Measurements from ENCODE around the gene LAG3.

The LAG3 gene

DNA sequence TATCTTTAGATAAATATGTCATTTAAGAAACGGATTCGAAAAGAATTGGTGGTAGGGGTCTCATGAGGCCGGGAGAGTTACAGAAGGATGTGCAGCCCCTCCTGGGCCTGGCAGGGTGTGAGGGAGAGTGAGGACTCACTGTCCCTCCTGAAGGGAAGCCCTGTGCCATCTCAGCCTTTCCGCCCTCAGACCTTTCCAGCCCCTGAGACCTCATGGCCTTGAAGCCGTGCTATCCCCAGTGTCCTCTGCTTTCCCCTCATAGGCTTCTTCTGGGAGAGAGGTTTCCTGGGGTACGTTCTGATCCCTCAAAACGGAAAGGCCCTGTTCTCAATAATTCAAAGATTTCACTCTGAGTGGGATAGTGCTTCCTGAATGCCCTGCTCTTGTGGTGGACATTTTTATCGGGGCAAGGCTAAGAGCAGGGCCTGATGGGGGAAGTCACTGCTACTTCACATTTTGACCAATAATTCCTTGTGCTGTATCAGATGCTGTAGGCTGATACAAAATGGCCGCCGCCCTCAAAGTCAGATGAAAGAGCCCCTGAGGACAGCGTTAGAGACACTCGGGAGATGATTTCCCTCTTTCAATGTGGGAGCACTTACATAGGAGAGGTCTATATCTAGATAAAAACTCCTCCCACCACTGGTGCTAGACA is 18.3 kb downstream of the LAG3 start:
- no peak for DNase-seq

- no peak for DNase-seq
Measured at GRCh38 chr12:6791931-6792520, 19.7 kb downstream of the LAG3 start.

GRCh38 chr12:6792522-6793201 is 20.3 kb downstream of the LAG3 start:
- DNase-seq, result no peak

DNA sequence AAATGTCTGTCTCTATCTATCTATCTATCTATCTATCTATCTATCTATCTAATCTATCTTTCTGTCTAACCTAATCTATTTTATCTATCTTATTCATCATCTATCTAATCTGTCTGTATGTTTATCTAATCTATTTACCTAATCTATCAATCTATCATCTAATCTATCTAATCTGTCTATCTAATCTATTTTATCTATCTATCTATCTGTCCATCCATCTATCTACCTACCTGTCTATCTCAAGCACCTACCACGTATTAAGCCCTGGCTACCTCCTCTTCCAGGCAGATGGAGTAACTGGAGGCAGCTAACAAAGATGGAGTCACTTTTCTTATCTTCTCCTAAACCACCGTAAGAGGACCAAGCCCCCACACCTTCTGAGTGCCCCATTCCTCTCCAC is 22.8 kb downstream of the LAG3 start:
- DNase-seq, result no peak

GRCh38 chr12:6796576-6796975 is 24.3 kb downstream of the LAG3 start:
- no peak for DNase-seq

DNA sequence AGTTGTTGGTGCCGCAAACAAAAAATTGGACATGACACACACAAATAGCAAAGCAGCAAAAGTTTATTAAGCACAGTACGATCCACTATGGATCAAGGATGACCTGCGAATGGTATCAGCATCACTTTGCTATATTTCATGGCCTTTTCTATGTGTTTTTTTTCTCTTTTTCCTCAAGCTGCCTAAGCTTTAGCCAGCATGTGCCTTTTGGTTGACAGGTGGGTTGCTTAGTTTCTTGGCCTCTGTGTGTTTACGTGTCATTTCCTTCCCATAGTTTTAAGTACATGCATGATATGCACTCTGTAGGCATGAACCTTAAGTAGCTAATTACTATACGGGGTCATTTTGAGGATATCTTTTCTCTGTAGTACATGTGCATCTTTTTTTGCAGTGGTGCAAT is 26.8 kb downstream of the LAG3 start:
- DNase-seq, result no peak

DNA sequence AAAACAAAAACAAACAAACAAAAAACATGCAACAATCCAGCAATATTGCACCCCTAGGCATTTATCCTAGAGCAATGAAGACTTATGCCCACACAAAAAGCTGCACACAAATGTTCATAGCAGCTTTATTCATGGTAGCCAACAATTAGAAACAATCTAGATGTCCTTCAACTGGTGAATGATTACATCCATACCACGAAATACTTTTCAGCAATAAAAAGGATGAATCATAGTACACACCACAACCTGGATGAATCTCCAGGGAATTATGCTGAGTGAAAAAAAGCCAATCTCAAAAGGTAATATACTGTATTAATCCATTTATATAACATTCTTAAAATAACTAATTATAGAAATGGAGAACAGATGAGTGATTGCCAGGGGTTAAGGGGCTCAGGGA is 34.9 kb downstream of the LAG3 start:
- no peak for DNase-seq

DNA sequence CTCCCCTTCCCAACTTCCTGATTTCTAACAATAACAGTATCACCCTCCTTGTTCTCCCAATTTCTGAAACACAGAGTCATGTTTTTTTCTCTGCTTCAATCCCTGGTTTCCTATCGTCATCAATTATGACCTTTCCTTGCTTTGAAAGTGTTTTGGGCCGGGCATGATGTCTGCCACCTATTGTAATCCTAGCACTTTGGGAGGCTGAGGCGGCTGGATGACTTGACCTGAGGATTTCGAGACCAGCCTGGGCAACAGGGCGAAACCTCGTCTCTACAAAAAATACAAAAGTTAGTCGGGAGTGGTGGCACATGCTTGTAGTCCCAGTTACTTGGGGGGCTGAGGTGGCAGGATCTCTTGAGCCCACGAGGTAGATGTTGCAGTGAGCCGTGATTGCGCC is 36.7 kb downstream of the LAG3 start:
- DNase-seq, result no peak

DNA sequence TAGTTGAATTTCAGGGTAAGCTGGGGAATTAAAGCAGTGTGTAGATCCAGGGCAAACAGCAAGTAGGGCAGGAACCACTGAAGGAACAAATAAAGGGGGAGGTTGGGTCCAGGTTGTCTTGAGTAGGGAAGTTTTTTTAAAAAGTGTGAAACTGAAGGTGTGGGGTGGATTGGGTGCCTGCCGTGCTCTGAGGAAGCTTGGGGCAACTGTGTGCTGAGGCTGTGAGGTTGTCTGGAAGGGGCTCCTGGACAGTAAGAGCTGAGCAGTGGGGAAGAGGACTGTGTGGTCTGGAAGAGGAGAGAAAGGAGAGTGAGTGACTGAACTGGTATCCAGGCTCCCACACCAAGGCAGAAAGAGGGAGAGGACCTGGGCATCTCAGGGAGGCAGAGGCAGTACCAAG is 38.4 kb downstream of the LAG3 start:
- DNase-seq, result no peak

DNA sequence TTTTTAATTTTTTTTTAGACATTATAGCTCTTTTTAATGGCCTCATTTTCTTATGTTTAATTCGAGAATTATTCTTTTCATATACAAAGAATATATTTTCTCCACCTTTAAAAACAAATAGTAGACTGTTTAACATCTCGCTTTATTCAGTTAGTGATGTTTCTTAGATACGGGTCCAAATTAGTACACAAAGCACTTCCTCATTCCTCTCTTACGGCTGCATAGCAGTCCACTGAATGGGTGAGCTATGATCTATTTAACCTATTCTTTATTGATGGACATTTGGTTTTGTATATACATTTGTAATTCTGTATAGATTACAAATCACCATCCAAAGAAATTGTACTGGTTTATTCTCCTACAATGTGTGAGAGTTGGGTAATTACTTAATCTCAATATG is 41.0 kb downstream of the LAG3 start:
- no peak for DNase-seq

- no peak for DNase-seq
Measured at GRCh38 chr12:6816598-6816997, 44.3 kb downstream of the LAG3 start.

GRCh38 chr12:6817098-6817497 is 44.8 kb downstream of the LAG3 start:
- no peak for DNase-seq

GRCh38 chr12:6817662-6818157 is 45.4 kb downstream of the LAG3 start:
- no peak for DNase-seq

- DNase-seq, result no peak
Measured at GRCh38 chr12:6818222-6818621, 45.9 kb downstream of the LAG3 start.

GRCh38 chr12:6818645-6819044 is 46.3 kb downstream of the LAG3 start:
- no peak for DNase-seq

- DNase-seq, result no peak
Measured at GRCh38 chr12:6819106-6820030, 47.0 kb downstream of the LAG3 start.

DNA sequence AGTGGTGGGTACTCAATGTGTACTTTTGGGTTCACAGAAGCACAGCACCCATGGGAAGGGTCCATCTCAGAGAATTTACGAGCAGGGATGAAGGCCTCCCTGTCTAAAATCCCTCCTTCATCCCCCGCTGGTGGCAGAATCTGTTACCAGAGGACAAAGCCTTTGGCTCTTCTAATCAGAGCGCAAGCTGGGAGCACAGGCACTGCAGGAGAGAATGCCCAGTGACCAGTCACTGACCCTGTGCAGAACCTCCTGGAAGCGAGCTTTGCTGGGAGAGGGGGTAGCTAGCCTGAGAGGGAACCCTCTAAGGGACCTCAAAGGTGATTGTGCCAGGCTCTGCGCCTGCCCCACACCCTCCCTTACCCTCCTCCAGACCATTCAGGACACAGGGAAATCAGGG is 47.8 kb downstream of the LAG3 start:
- DNase-seq, result peak in 1 of 2 experiments; percentile 18

GRCh38 chr12:6821591-6822425 is 49.5 kb downstream of the LAG3 start, which contains the start of gene GPR162:
TSS of gene GPR162 (plus strand) at chr12:6821821. CDS start at chr12:6823899, 2,078 bp downstream.
- peak; percentile 16 to 41 for DNase-seq

GRCh38 chr12:6822426-6823135 is 50.3 kb downstream of the LAG3 start:
- DNase-seq, result no peak

DNA sequence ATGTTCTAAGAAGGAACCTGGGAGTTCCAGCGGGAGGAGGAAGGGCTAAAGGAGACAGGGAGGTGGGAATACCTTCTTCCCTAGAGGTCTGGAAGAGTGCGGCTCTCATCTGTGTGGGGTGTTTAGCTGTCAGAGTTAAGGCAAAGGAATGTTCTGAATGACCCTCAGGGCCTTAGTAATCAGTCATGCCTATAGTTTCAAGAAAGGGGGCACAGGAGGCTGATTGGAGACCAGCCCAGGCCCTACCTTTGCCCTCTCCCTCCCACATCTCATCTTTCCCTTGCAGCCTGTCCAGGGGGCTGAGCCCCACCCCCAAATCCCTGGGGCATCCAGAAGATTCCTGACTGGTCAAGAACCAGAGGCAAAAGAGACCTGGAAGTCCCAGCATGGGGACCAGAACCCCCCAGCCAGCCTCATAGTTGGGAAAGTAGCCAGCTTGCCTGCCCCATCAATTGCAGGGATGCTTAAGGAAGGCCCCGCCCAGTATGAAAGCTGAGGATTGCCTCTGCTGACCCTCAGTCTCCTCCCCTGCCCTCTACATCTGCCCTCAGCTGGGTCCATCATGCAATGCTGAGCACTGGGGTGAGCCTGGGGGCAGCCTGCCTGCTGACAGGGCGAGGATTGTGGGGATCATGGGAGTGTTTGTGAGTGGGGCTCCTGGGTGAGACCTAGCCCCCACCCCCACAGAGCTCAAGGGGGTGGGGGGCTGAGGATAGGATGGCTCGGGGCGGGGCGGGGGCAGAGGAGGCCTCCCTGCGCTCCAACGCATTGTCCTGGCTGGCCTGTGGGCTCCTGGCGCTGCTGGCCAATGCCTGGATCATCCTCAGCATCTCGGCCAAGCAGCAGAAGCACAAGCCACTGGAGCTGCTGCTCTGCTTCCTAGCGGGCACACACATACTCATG is 51.1 kb downstream of the LAG3 start:
- DNase-seq, result no peak
